DMS153 treated with DMSO at 0.1 percent for 48 hours (cell line): ENCODE results near the gene TTC7B.
"Not testable (repeated sequence)": the region's sequence is repeated elsewhere in the genome, so short reads cannot be mapped to it uniquely, and the experiment has no call there.

ENCODE experiments used
- DNase-seq: peaks from one replicate; lab custom pipeline; 2025; ENCODE audit not compliant: unreplicated experiment; lab: John Stamatoyannopoulos, UW

TTC7B gene

GRCh38 chr14:90815822-90816662, at the start of gene TTC7B:
TTC7B (minus strand) TSS chr14:90816430; CDS start chr14:90816295, 135 bp downstream.
- peak; percentile 7 for DNase-seq

- DNase-seq: no peak
Observed at GRCh38 chr14:90864741-90865140, 48.5 kb upstream of the TTC7B start.

- no peak for DNase-seq
Observed at GRCh38 chr14:90858511-90858910, 42.3 kb upstream of the TTC7B start.

- no peak for DNase-seq
Observed at GRCh38 chr14:90857866-90858265, 41.6 kb upstream of the TTC7B start.

GRCh38 chr14:90856115-90856514, 39.9 kb upstream of the TTC7B start:
- not testable (repeated sequence) for DNase-seq

GRCh38 chr14:90853116-90853515, 36.9 kb upstream of the TTC7B start:
- no peak for DNase-seq

GRCh38 chr14:90851327-90852036, 35.3 kb upstream of the TTC7B start:
- DNase-seq: no peak

- DNase-seq: no peak
Observed at GRCh38 chr14:90850487-90850886, 34.3 kb upstream of the TTC7B start.

GRCh38 chr14:90849787-90850444, 33.7 kb upstream of the TTC7B start:
- DNase-seq: no peak

- DNase-seq: no peak
Observed at GRCh38 chr14:90848944-90849731, 32.9 kb upstream of the TTC7B start.

GRCh38 chr14:90846511-90846910, 30.3 kb upstream of the TTC7B start:
- no peak for DNase-seq

GRCh38 chr14:90844321-90844720, 28.1 kb upstream of the TTC7B start:
- DNase-seq: no peak

GRCh38 chr14:90842726-90843125, 26.5 kb upstream of the TTC7B start:
- no peak for DNase-seq

GRCh38 chr14:90840667-90841066, 24.4 kb upstream of the TTC7B start:
- not testable (repeated sequence) for DNase-seq

GRCh38 chr14:90839889-90840266, 23.6 kb upstream of the TTC7B start:
- DNase-seq: no peak

GRCh38 chr14:90839024-90839888, 23.0 kb upstream of the TTC7B start:
- no peak for DNase-seq

- not testable (repeated sequence) for DNase-seq
Observed at GRCh38 chr14:90838531-90838930, 22.3 kb upstream of the TTC7B start.

- no peak for DNase-seq
Observed at GRCh38 chr14:90837355-90837754, 21.1 kb upstream of the TTC7B start.

GRCh38 chr14:90836692-90837063, 20.4 kb upstream of the TTC7B start:
- DNase-seq: no peak

GRCh38 chr14:90831821-90832220, 15.6 kb upstream of the TTC7B start:
- DNase-seq: no peak
